Measurements from ENCODE around the gene KLC3. TPM values are rescaled to one million over a fixed set of nuclear protein-coding genes. Genes with fewer than 3 reads are reported as not detected.

KLC3 gene
- total RNA-seq, 1 donor: 0.72 TPM

DNA sequence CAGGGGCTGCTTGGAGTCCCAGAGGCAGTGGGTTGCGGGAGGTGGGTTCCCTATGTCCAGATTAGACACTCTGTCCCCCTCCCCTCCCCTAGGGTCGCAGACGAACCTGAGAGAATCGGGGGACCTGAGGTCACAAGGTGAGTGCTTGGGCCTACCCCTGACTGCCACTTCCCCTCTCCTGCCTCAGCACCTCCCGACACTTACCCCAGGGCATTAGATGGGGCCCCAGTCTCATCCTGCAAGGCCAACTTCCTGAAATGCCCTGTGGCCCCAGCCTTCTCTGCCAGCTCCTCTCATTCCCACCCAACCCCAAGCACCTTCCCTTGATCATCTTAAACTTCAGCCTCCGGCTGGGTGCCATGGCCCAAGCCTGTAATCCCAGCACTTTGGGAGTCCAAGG, 40.8 kb upstream of the KLC3 start:
- TF ChIP-seq, protein P1, sequence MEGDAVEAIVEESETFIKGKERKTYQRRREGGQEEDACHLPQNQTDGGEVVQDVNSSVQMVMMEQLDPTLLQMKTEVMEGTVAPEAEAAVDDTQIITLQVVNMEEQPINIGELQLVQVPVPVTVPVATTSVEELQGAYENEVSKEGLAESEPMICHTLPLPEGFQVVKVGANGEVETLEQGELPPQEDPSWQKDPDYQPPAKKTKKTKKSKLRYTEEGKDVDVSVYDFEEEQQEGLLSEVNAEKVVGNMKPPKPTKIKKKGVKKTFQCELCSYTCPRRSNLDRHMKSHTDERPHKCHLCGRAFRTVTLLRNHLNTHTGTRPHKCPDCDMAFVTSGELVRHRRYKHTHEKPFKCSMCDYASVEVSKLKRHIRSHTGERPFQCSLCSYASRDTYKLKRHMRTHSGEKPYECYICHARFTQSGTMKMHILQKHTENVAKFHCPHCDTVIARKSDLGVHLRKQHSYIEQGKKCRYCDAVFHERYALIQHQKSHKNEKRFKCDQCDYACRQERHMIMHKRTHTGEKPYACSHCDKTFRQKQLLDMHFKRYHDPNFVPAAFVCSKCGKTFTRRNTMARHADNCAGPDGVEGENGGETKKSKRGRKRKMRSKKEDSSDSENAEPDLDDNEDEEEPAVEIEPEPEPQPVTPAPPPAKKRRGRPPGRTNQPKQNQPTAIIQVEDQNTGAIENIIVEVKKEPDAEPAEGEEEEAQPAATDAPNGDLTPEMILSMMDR (IDR thresholded peaks at IDR 0.05; ENCODE audit: extremely low read depth, low read depth, low read length): no peak
- Histone ChIP-seq H3K36me3 (ENCODE audit: insufficient read depth, low read length) (peaks cover 27% of the 10 kb centered on the region), H3K9me3 (ENCODE audit: low read depth, low read length) (no peaks in the 10 kb centered on the region), H3K27me3 (ENCODE audit: insufficient read depth, low read length) (no peaks in the 10 kb centered on the region), H2AFZ (ENCODE audit: low read length) (no peak overlapping the region), H4K20me1 (ENCODE audit: insufficient read depth, low read length) (peaks cover 3% of the 10 kb centered on the region), H3K27ac (ENCODE audit: low read depth, low read length) (no peak overlapping the region), H3K79me2 (ENCODE audit: insufficient read depth, low read length) (no peaks in the 10 kb centered on the region), H3K4me2 (ENCODE audit: insufficient read depth, low read length) (no peak overlapping the region), H3K4me1 (ENCODE audit: insufficient read depth, low read length) (no peaks in the 10 kb centered on the region), H3K4me3 (ENCODE audit: insufficient read depth, low read length) (no peak overlapping the region)
- no peak for DNase-seq (ENCODE audit: insufficient read length, low spot score, missing footprints)

DNA sequence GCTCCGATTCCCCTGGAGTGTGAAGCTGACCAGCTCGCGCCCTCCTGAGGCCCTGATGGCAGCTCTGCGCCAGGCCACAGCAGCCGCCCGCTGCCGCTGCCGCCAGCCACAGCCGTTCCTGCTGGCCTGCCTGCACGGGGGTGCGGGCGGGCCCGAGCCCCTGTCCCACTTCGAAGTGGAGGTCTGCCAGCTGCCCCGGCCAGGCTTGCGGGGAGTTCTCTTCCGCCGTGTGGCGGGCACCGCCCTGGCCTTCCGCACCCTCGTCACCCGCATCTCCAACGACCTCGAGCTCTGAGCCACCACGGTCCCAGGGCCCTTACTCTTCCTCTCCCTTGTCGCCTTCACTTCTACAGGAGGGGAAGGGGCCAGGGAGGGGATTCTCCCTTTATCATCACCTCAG, 38.1 kb upstream of the KLC3 start:
- TF ChIP-seq, protein P1 (IDR thresholded peaks at IDR 0.05; ENCODE audit: extremely low read depth, low read depth, low read length): no peak

DNA sequence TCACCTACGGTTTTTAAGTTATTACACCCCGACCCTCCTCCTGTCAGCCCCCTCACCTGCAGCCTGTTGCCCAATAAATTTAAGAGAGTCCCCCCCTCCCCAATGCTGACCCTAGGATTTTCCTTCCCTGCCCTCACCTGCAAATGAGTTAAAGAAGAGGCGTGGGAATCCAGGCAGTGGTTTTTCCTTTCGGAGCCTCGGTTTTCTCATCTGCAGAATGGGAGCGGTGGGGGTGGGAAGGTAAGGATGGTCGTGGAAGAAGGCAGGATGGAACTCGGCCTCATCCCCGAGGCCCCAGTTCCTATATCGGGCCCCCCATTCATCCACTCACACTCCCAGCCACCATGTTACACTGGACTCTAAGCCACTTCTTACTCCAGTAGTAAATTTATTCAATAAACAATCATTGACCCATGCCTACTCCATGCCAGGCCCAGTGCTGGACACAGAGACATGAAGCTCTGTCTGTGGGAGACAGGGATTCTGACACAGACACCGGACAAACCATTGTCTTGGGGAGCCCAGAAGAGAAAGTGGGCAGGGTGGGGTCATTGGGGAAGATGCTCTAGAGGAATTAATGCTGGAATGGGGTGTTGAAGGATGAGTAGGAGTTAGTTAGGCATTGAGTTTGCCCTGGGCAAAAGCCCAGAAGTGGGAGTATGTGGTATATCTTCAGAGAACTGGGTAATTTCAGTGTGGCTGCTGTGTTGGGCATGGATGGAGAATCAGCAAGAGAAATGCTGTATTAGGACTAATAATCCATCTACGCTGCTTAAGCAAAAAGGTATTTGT, 37.1 kb upstream of the KLC3 start:
- Histone ChIP-seq H3K27ac (ENCODE audit: low read depth, low read length) (no peak overlapping the region), H3K9me3 (ENCODE audit: low read depth, low read length) (no peaks in the 10 kb centered on the region), H2AFZ (ENCODE audit: low read length) (no peak overlapping the region), H3K4me3 (ENCODE audit: insufficient read depth, low read length) (no peak overlapping the region), H3K4me2 (ENCODE audit: insufficient read depth, low read length) (no peak overlapping the region), H3K4me1 (ENCODE audit: insufficient read depth, low read length) (peaks cover 3% of the 10 kb centered on the region), H3K27me3 (ENCODE audit: insufficient read depth, low read length) (no peaks in the 10 kb centered on the region), H3K79me2 (ENCODE audit: insufficient read depth, low read length) (no peaks in the 10 kb centered on the region), H4K20me1 (ENCODE audit: insufficient read depth, low read length) (peaks cover 3% of the 10 kb centered on the region), H3K36me3 (ENCODE audit: insufficient read depth, low read length) (peaks cover 10% of the 10 kb centered on the region)
- no peak for DNase-seq (ENCODE audit: insufficient read length, low spot score, missing footprints)
- TF ChIP-seq, protein P1 (IDR thresholded peaks at IDR 0.05; ENCODE audit: extremely low read depth, low read depth, low read length): no peak

More for the DNA sequence above, 38.1 kb upstream of the KLC3 start:
- H3K27ac ChIP-seq (ENCODE audit: low read depth, low read length): no peak overlapping the region
- H3K27me3 ChIP-seq (ENCODE audit: insufficient read depth, low read length): no peaks in the 10 kb centered on the region
- peaks cover 3% of the 10 kb centered on the region for H3K4me1 ChIP-seq (ENCODE audit: insufficient read depth, low read length)
- no peaks in the 10 kb centered on the region for H3K79me2 ChIP-seq (ENCODE audit: insufficient read depth, low read length)
- peaks cover 14% of the 10 kb centered on the region for H3K36me3 ChIP-seq (ENCODE audit: insufficient read depth, low read length)
- no peak overlapping the region for H2AFZ ChIP-seq (ENCODE audit: low read length)
- no peak overlapping the region for H3K4me3 ChIP-seq (ENCODE audit: insufficient read depth, low read length)
- no peak for DNase-seq (ENCODE audit: insufficient read length, low spot score, missing footprints)
- no peak overlapping the region for H3K4me2 ChIP-seq (ENCODE audit: insufficient read depth, low read length)
- H4K20me1 ChIP-seq (ENCODE audit: insufficient read depth, low read length): peaks cover 3% of the 10 kb centered on the region
- no peaks in the 10 kb centered on the region for H3K9me3 ChIP-seq (ENCODE audit: low read depth, low read length)

DNA sequence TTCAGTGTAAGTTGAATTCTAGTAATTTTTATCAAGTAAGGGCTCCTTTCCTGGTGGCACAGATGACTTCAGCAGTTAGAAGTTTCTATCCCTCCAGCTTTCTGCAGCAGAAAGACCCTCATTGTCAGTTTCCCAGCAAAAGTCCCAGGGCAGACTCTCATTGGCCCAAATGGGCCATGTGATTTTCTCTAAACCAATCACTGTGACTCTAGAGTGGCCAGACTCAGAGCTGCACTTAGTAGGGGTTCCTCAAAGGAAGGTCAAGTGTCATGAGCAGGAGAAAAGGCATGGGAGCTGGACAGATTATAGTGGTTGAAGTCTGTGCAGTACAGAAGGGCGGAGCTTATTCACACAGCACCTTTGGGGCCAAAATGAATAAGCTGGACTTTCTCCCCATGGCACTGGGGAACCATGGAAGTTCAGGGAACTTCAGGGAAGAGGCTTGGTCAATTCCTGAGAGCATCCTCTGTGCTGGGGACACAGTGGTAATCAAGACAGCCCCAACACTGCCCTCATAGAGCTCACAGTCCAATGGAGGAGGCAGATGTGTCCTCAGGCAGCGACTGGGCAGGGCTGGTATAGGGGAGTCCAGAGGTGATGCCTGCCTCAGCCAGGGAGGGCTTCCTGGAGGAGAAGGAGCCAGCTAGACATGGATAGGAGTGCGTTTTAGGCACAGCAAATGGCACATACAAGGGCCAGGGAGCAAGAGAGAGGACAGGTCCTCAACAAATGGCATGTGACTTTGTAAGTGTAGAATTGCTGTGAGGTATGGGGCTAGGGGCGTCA, 36.2 kb upstream of the KLC3 start:
- TF ChIP-seq, protein P1 (IDR thresholded peaks at IDR 0.05; ENCODE audit: extremely low read depth, low read depth, low read length): no peak
- peaks cover 10% of the 10 kb centered on the region for H3K36me3 ChIP-seq (ENCODE audit: insufficient read depth, low read length)
- H3K4me2 ChIP-seq (ENCODE audit: insufficient read depth, low read length): no peak overlapping the region
- H3K27ac ChIP-seq (ENCODE audit: low read depth, low read length): no peak overlapping the region
- H3K4me1 ChIP-seq (ENCODE audit: insufficient read depth, low read length): peaks cover 3% of the 10 kb centered on the region
- H3K27me3 ChIP-seq (ENCODE audit: insufficient read depth, low read length): no peaks in the 10 kb centered on the region
- no peaks in the 10 kb centered on the region for H3K9me3 ChIP-seq (ENCODE audit: low read depth, low read length)
- H4K20me1 ChIP-seq (ENCODE audit: insufficient read depth, low read length): peaks cover 3% of the 10 kb centered on the region
- no peak for DNase-seq (ENCODE audit: insufficient read length, low spot score, missing footprints)
- no peak overlapping the region for H3K4me3 ChIP-seq (ENCODE audit: insufficient read depth, low read length)
- no peaks in the 10 kb centered on the region for H3K79me2 ChIP-seq (ENCODE audit: insufficient read depth, low read length)
- H2AFZ ChIP-seq (ENCODE audit: low read length): no peak overlapping the region
